Osteocyte (in vitro differentiated cells): Measurements from ENCODE around the gene IFNA4. TPM values are rescaled to one million over a fixed set of nuclear protein-coding genes. Genes with fewer than 3 reads are reported as not detected.
"Not testable (repeated sequence)": the region's sequence is repeated elsewhere in the genome, so short reads cannot be mapped to it uniquely, and the experiment has no call there.

Experiments used
- DNase-seq: peaks from one replicate; pipeline ENCODE4 v3.0.0; 2021; ENCODE audit warnings: mixed read lengths; ENCODE audit not compliant: unreplicated experiment; ENCODE audit errors: extremely low spot score
- H3K27ac Mint-ChIP-seq: one replicate; pipeline ENCODE4 v1.8.0; 2021; ENCODE audit warnings: mild to moderate bottlenecking, mixed read lengths; ENCODE audit not compliant: unreplicated experiment
- H3K27me3 Mint-ChIP-seq: one replicate; pipeline ENCODE4 v1.8.0; 2021; ENCODE audit warnings: mixed read lengths; ENCODE audit not compliant: unreplicated experiment
- H3K36me3 Mint-ChIP-seq: one replicate; pipeline ENCODE4 v1.8.0; 2021; ENCODE audit warnings: mixed read lengths; ENCODE audit not compliant: unreplicated experiment
- H3K4me1 Mint-ChIP-seq: one replicate; pipeline ENCODE4 v1.8.0; 2021; ENCODE audit warnings: mixed read lengths; ENCODE audit not compliant: unreplicated experiment
- H3K4me3 Mint-ChIP-seq: one replicate; pipeline ENCODE4 v1.8.0; 2021; ENCODE audit warnings: mild to moderate bottlenecking, moderate library complexity, mixed read lengths; ENCODE audit not compliant: unreplicated experiment
- H3K9me3 Mint-ChIP-seq: one replicate; pipeline ENCODE4 v1.8.0; 2021; ENCODE audit warnings: mixed read lengths; ENCODE audit not compliant: unreplicated experiment
- CTCF ChIP-seq: fragments of 200-600 bp; sonication (generic); IDR thresholded peaks from 2 replicates; pipeline ENCODE4 v1.5.0; 2021; ENCODE audit warnings: antibody characterized with exemption, mild to moderate bottlenecking, moderate library complexity
- long read RNA-seq: library from polyadenylated mRNA; unstranded; transcript quantifications from one replicate; pipeline ENCODE4 v2.0.0, GENCODE V29; 2021
- total RNA-seq: library from RNA; stranded (reverse); gene quantifications from 2 replicates; pipeline ENCODE4 v1.2.1, GENCODE V29; 2021

The IFNA4 gene
- not detected in 2 replicates for total RNA-seq
- long read RNA-seq, result 0 reads

- not testable (repeated sequence) for H3K4me3 Mint-ChIP-seq, H3K27ac Mint-ChIP-seq, H3K4me1 Mint-ChIP-seq, H3K36me3 Mint-ChIP-seq, DNase-seq, H3K9me3 Mint-ChIP-seq
- H3K27me3 Mint-ChIP-seq, result peaks cover 35% of the 10 kb centered on the region
Measured at GRCh38 chr9:21187487-21187886, at the start of gene IFNA4. Gene IFNA4, minus strand, starts transcription at chr9:21187587. Its CDS starts 56 bp downstream, at chr9:21187531.

GRCh38 chr9:21236360-21236714, 49.0 kb upstream of the IFNA4 start:
- H3K4me3 Mint-ChIP-seq, H3K36me3 Mint-ChIP-seq, H3K4me1 Mint-ChIP-seq, H3K27ac Mint-ChIP-seq, DNase-seq, H3K9me3 Mint-ChIP-seq: not testable (repeated sequence)
- peaks cover 44% of the 10 kb centered on the region for H3K27me3 Mint-ChIP-seq

- DNase-seq, H3K27ac Mint-ChIP-seq, H3K9me3 Mint-ChIP-seq, H3K36me3 Mint-ChIP-seq, H3K4me3 Mint-ChIP-seq, H3K4me1 Mint-ChIP-seq: not testable (repeated sequence)
- peak; percentile 57 for TF ChIP-seq CTCF
- H3K27me3 Mint-ChIP-seq, result peaks cover 43% of the 10 kb centered on the region
Measured at GRCh38 chr9:21235468-21236359, 48.3 kb upstream of the IFNA4 start.

- Mint-ChIP-seq H3K27ac (no peak overlapping the region), H3K4me1 (no peaks in the 10 kb centered on the region), H3K4me3 (no peak overlapping the region), H3K27me3 (peaks cover 45% of the 10 kb centered on the region), H3K9me3 (no peaks in the 10 kb centered on the region), H3K36me3 (no peaks in the 10 kb centered on the region)
- no peak for TF ChIP-seq CTCF
- DNase-seq, result peak; percentile 73
Measured at GRCh38 chr9:21234153-21234687, 46.8 kb upstream of the IFNA4 start.

- H3K4me1 Mint-ChIP-seq, result no peaks in the 10 kb centered on the region
- H3K36me3 Mint-ChIP-seq, result no peaks in the 10 kb centered on the region
- no peak for TF ChIP-seq CTCF
- no peak overlapping the region for H3K27ac Mint-ChIP-seq
- peaks cover 40% of the 10 kb centered on the region for H3K27me3 Mint-ChIP-seq
- no peaks in the 10 kb centered on the region for H3K9me3 Mint-ChIP-seq
- peak; percentile 54 for DNase-seq
- no peak overlapping the region for H3K4me3 Mint-ChIP-seq
Measured at GRCh38 chr9:21233258-21233657, 45.9 kb upstream of the IFNA4 start.

- Mint-ChIP-seq H3K27ac (no peak within 1 kb of the TSS), H3K36me3 (no peaks in the 10 kb centered on the region), H3K4me1 (no peaks in the 10 kb centered on the region), H3K9me3 (no peaks in the 10 kb centered on the region), H3K27me3 (peaks cover 26% of the 10 kb centered on the region), H3K4me3 (no peak within 1 kb of the TSS)
- TF ChIP-seq CTCF, result no peak
- DNase-seq, result no peak
Measured at GRCh38 chr9:21228122-21228521, 40.7 kb upstream of the IFNA4 start, which contains the start of gene IFNA17. Gene IFNA17, minus strand, starts transcription at chr9:21228222. Its CDS starts 49 bp downstream, at chr9:21228173.

- peaks cover 31% of the 10 kb centered on the region for H3K27me3 Mint-ChIP-seq
- not testable (repeated sequence) for H3K27ac Mint-ChIP-seq, H3K4me3 Mint-ChIP-seq, H3K9me3 Mint-ChIP-seq, DNase-seq, H3K4me1 Mint-ChIP-seq, H3K36me3 Mint-ChIP-seq
Measured at GRCh38 chr9:21217211-21217610, 29.8 kb upstream of the IFNA4 start, which contains the start of gene IFNA16. Gene IFNA16, minus strand, starts transcription at chr9:21217311. Its CDS starts 6 bp downstream, at chr9:21217305.
